PFSK-1 (cell line): ENCODE measurements around the gene MYO5B.

Experiments used
- POLR2AphosphoS5 ChIP-seq: IDR thresholded peaks from 2 replicates; pipeline ENCODE4 v1.6.1; 2012; ENCODE audit warnings: low read depth, mild to moderate bottlenecking, control low read depth, low read length, moderate library complexity
- REST ChIP-seq, 2 experiments: IDR thresholded peaks; 2 replicates each; pipeline versions ENCODE4 v1.6.1 to v1.8.0; 2011 to 2012; ENCODE audit warnings: low read depth in 2 of 2, low read length in 2 of 2, control low read depth in 1 of 2, inconsistent platforms in 1 of 2, mild to moderate bottlenecking in 1 of 2, moderate library complexity in 1 of 2; ENCODE audit not compliant: insufficient read depth in 1 of 2
- SIN3A ChIP-seq: IDR thresholded peaks from 2 replicates; pipeline ENCODE4 v1.6.1; 2012; ENCODE audit warnings: mild to moderate bottlenecking, low read length, moderate library complexity, borderline replicate concordance; ENCODE audit not compliant: insufficient read depth

- TF ChIP-seq POLR2AphosphoS5 = no peak
- TF ChIP-seq REST (IDR thresholded peaks at IDR 0.05; ENCODE audit: insufficient read depth in 1 of 2, low read depth in 2 of 2, low read length in 2 of 2) = no peak
- TF ChIP-seq SIN3A = no peak
Measured at GRCh38 chr18:50111398-50111797, 83.5 kb downstream of the MYO5B start.
